ENCODE measurements around the gene ZNF385A. TPM values are rescaled to one million over a fixed set of nuclear protein-coding genes. Genes with fewer than 3 reads are reported as not detected.

ZNF385A gene
- total and polyA plus RNA-seq, 8 donors, result 8.2 to 19.0 (median 10.7) TPM

- ATAC-seq, result no peak
- intact Hi-C loops (cut with DNase I), result loop anchor here in 1 of 2 donors (10.0 kb wide), 2 partner anchors 65 to 145 kb away; no protein-coding TSS in a partner anchor
- no peak for TF ChIP-seq CTCF (IDR thresholded peaks at IDR 0.05)
- Histone ChIP-seq H3K27ac (peak overlapping the region; percentile 92 to 95), H3K4me3 (peak overlapping the region; percentile 53 to 56), H3K27me3 (no peaks in the 10 kb centered on the region), H3K36me3 (no peaks in the 10 kb centered on the region), H3K4me1 (peaks cover 17 to 76% of the 10 kb centered on the region in 2 donors), H3K9me3 (no peaks in the 10 kb centered on the region)
- DNase-seq, result no peak
These were observed 24.7 kb downstream of the ZNF385A start for GRCh38 chr12:54359762-54360351.

- peak; percentile 92 for ATAC-seq
- intact Hi-C loops (cut with DNase I), result no loop called here
- H3K4me1 ChIP-seq, result peaks cover 17 to 72% of the 10 kb centered on the region in 2 donors
- no peak for TF ChIP-seq CTCF (IDR thresholded peaks at IDR 0.05)
- H3K27me3 ChIP-seq, result no peaks in the 10 kb centered on the region
- peak overlapping the region; percentile 92 to 95 for H3K27ac ChIP-seq
- H3K9me3 ChIP-seq, result no peaks in the 10 kb centered on the region
- peak overlapping the region; percentile 53 to 56 for H3K4me3 ChIP-seq
- peak; percentile 92 to 98 (median 96) for DNase-seq
- no peaks in the 10 kb centered on the region for H3K36me3 ChIP-seq
These were observed 25.4 kb downstream of the ZNF385A start for GRCh38 chr12:54358945-54359761.

GRCh38 chr12:54358191-54358944, 26.2 kb downstream of the ZNF385A start:
- ATAC-seq (peak; percentile 3), DNase-seq (peak in 1 of 4 donors; percentile 37)
- H3K4me3 ChIP-seq, result peak overlapping the region; percentile 53 to 56
- intact Hi-C loops (cut with DNase I), result no loop called here
- no peak for TF ChIP-seq CTCF (IDR thresholded peaks at IDR 0.05)
- H3K36me3 ChIP-seq, result no peaks in the 10 kb centered on the region
- no peaks in the 10 kb centered on the region for H3K27me3 ChIP-seq
- H3K27ac ChIP-seq, result peak overlapping the region; percentile 92 to 95
- H3K4me1 ChIP-seq, result peaks cover 17 to 68% of the 10 kb centered on the region in 2 donors
- no peaks in the 10 kb centered on the region for H3K9me3 ChIP-seq

GRCh38 chr12:54357506-54358190, 26.9 kb downstream of the ZNF385A start:
- Histone ChIP-seq H3K36me3 (no peaks in the 10 kb centered on the region), H3K4me3 (peak overlapping the region in 1 of 2 donors; percentile 56), H3K4me1 (peaks cover 21 to 67% of the 10 kb centered on the region in 2 donors), H3K9me3 (no peaks in the 10 kb centered on the region), H3K27me3 (no peaks in the 10 kb centered on the region), H3K27ac (peak overlapping the region in 1 of 2 donors; percentile 95)
- DNase-seq (no peak), ATAC-seq (no peak)
- intact Hi-C loops (cut with DNase I), result no loop called here
- TF ChIP-seq CTCF (IDR thresholded peaks at IDR 0.05), result no peak
